ENCODE measurements around the gene HOXC5.

DNA sequence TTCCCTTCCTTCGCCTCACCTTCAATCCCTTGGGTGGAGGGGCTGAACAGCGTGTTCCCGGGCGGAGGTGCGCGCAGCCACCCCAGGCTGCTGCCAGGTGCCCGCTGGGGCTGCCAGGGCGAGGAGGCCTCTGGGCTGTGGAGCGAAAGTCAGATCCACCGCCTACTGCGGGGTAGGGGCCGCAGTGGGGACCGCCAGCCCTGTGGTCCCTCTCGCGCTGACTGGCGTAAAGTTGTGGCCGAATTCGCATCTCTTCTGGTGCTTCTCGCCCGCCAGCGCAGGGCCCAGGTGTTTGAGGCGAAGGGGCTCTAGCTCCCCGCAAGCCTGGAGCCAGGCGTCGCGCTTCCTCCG, 13.9 kb downstream of the HOXC5 start:
- TF ChIP-seq POLR2AphosphoS5 (IDR thresholded peaks at IDR 0.05; ENCODE audit: low read depth, low read length) (no peak), SIN3A (IDR thresholded peaks at IDR 0.05; ENCODE audit: borderline replicate concordance, insufficient read depth, low read length) (no peak), TAF1 (IDR thresholded peaks at IDR 0.05; ENCODE audit: borderline replicate concordance, insufficient read depth, low read length) (no peak)
- TF ChIP-seq, protein P1, sequence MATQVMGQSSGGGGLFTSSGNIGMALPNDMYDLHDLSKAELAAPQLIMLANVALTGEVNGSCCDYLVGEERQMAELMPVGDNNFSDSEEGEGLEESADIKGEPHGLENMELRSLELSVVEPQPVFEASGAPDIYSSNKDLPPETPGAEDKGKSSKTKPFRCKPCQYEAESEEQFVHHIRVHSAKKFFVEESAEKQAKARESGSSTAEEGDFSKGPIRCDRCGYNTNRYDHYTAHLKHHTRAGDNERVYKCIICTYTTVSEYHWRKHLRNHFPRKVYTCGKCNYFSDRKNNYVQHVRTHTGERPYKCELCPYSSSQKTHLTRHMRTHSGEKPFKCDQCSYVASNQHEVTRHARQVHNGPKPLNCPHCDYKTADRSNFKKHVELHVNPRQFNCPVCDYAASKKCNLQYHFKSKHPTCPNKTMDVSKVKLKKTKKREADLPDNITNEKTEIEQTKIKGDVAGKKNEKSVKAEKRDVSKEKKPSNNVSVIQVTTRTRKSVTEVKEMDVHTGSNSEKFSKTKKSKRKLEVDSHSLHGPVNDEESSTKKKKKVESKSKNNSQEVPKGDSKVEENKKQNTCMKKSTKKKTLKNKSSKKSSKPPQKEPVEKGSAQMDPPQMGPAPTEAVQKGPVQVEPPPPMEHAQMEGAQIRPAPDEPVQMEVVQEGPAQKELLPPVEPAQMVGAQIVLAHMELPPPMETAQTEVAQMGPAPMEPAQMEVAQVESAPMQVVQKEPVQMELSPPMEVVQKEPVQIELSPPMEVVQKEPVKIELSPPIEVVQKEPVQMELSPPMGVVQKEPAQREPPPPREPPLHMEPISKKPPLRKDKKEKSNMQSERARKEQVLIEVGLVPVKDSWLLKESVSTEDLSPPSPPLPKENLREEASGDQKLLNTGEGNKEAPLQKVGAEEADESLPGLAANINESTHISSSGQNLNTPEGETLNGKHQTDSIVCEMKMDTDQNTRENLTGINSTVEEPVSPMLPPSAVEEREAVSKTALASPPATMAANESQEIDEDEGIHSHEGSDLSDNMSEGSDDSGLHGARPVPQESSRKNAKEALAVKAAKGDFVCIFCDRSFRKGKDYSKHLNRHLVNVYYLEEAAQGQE (IDR thresholded peaks at IDR 0.05; ENCODE audit: insufficient read depth in 1 of 2, low read depth in 2 of 2, low read length in 2 of 2) = no peak
